Stimulated activated CD4-positive, alpha-beta T cell treated with anti-CD3 and anti-CD28 coated beads, Interleukin-12 subunit alpha, Interleukin-12 subunit beta, amount 100 ng/mL, for 4 hours (primary cell): ENCODE measurements around the gene LARP1.
"Not testable (repeated sequence)": the region's sequence is repeated elsewhere in the genome, so short reads cannot be mapped to it uniquely, and the experiment has no call there.

Experiments
- DNase-seq: peaks from one replicate; pipeline ENCODE4 v3.0.0-alpha.2; 2020

The LARP1 gene

GRCh38 chr5:154832804-154833203, 77.6 kb downstream of the LARP1 start:
- DNase-seq: not testable (repeated sequence)

- DNase-seq: no peak
Measured at GRCh38 chr5:154834053-154834452, 78.9 kb downstream of the LARP1 start.

- not testable (repeated sequence) for DNase-seq
Measured at GRCh38 chr5:154835701-154836052, 80.5 kb downstream of the LARP1 start.

- DNase-seq: no peak
Measured at GRCh38 chr5:154836225-154836624, 81.0 kb downstream of the LARP1 start.

- no peak for DNase-seq
Measured at GRCh38 chr5:154837009-154837901, 82.1 kb downstream of the LARP1 start.

- DNase-seq: no peak
Measured at GRCh38 chr5:154840435-154841272, 85.5 kb downstream of the LARP1 start.

GRCh38 chr5:154841273-154841661, 86.1 kb downstream of the LARP1 start:
- DNase-seq: no peak

- DNase-seq: no peak
Measured at GRCh38 chr5:154842689-154843530, 87.7 kb downstream of the LARP1 start.

- DNase-seq: no peak
Measured at GRCh38 chr5:154844809-154845208, 89.6 kb downstream of the LARP1 start.

- DNase-seq: no peak
Measured at GRCh38 chr5:154849264-154849785, 94.1 kb downstream of the LARP1 start.

GRCh38 chr5:154849791-154850201, 94.6 kb downstream of the LARP1 start:
- no peak for DNase-seq

GRCh38 chr5:154850255-154851062, 95.3 kb downstream of the LARP1 start, which contains the start of gene FAXDC2:
Gene FAXDC2 (minus strand): TSS chr5:154850603. CDS start chr5:154838178, 12,425 bp downstream.
- DNase-seq: no peak

GRCh38 chr5:154851351-154851750, 96.2 kb downstream of the LARP1 start:
- DNase-seq: no peak

GRCh38 chr5:154857530-154858296, 102.5 kb downstream of the LARP1 start:
- DNase-seq: peak; percentile 75

GRCh38 chr5:154858297-154858971, 103.3 kb downstream of the LARP1 start, which contains the start of gene CNOT8:
Gene CNOT8 (plus strand): TSS chr5:154858627. CDS start chr5:154863279, 4,652 bp downstream.
- peak; percentile 97 for DNase-seq

GRCh38 chr5:154858972-154859871, 104.0 kb downstream of the LARP1 start:
- DNase-seq: no peak

- DNase-seq: no peak
Measured at GRCh38 chr5:154860123-154860522, 104.9 kb downstream of the LARP1 start.

- DNase-seq: no peak
Measured at GRCh38 chr5:154860765-154861164, 105.6 kb downstream of the LARP1 start.

GRCh38 chr5:154861946-154862345, 106.8 kb downstream of the LARP1 start:
- DNase-seq: no peak
